Measurements from ENCODE around the gene DUSP7. TPM values are rescaled to one million over a fixed set of nuclear protein-coding genes. Genes with fewer than 3 reads are reported as not detected.

DUSP7 gene
- total RNA-seq, 1 donor from 2014 or later, result 23.5 TPM

DNA sequence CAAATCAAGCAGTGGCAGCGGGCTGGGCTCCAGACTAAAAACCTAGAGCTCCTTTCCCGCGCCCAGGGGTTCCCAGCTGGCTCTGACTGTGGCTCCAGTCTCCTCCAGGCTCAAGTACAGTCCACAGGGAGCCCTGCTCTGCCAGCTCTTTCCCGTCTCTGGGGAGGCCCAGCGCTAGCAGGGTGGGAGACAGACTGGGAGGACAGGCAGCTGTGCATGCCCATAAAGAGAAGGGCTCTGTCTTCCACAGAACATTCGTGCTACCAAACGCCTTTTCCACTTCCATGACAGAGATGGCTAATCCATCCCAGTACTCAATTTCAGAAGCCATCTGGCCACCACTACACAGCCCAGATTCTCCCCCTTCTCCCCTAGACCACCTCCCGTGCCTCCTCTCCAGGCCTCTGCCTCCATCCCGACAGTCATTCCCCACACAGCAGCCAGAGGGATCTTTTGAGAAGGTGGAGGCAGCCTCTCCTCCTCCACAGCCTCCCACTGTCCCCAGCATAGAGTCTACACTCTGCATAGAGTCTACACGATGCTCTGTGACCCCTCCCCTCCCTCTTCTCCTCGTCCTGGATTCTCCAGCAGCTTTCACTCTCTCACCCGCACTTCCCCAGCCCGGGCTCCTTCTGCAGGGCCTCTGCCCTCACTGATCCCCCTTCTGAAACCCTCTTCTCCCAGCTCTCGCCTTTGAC, 6.8 kb upstream of the DUSP7 start:
- no peaks in the 10 kb centered on the region for H3K27me3 ChIP-seq (ENCODE audit: control insufficient read depth, insufficient read depth, low read length)

DNA sequence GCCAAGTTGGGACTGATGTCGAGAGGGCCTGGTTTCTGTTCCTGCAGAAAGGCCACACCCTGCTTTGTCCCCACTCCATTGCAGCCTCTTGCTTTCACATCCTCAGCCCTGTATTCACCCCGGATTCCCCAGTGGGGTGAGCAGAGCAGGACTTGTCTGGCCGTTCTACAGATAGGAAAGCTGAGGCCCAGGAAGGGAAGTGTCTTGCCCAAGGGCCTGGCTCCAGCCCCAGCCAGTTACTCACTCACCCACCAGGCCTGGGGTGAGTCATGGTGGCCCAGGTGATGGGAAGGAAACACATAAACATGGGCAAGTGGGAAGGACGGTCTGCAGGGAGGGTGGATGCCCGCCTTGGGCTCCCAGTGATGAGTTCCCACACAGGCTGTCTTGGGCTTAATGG, 6.1 kb upstream of the DUSP7 start:
- no peak overlapping the region for H3K4me3 ChIP-seq (ENCODE audit: low read depth, low read length)
- TF ChIP-seq, protein P1, sequence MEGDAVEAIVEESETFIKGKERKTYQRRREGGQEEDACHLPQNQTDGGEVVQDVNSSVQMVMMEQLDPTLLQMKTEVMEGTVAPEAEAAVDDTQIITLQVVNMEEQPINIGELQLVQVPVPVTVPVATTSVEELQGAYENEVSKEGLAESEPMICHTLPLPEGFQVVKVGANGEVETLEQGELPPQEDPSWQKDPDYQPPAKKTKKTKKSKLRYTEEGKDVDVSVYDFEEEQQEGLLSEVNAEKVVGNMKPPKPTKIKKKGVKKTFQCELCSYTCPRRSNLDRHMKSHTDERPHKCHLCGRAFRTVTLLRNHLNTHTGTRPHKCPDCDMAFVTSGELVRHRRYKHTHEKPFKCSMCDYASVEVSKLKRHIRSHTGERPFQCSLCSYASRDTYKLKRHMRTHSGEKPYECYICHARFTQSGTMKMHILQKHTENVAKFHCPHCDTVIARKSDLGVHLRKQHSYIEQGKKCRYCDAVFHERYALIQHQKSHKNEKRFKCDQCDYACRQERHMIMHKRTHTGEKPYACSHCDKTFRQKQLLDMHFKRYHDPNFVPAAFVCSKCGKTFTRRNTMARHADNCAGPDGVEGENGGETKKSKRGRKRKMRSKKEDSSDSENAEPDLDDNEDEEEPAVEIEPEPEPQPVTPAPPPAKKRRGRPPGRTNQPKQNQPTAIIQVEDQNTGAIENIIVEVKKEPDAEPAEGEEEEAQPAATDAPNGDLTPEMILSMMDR (IDR thresholded peaks at IDR 0.05; ENCODE audit: insufficient read depth, low read length, poor library complexity, severe bottlenecking), result no peak
- H3K36me3 ChIP-seq (ENCODE audit: control insufficient read depth, insufficient read depth, low read length), result no peaks in the 10 kb centered on the region
- H3K27me3 ChIP-seq (ENCODE audit: control insufficient read depth, insufficient read depth, low read length), result no peaks in the 10 kb centered on the region
- peak; percentile 83 for DNase-seq (ENCODE audit: low read depth)

More for the DNA sequence above, 6.8 kb upstream of the DUSP7 start:
- no peak for DNase-seq (ENCODE audit: low read depth)
- Histone ChIP-seq H3K36me3 (ENCODE audit: control insufficient read depth, insufficient read depth, low read length) (no peaks in the 10 kb centered on the region), H3K4me3 (ENCODE audit: low read depth, low read length) (no peak overlapping the region)
- TF ChIP-seq, protein P1 (IDR thresholded peaks at IDR 0.05; ENCODE audit: insufficient read depth, low read length, poor library complexity, severe bottlenecking), result no peak

- H3K27me3 ChIP-seq (ENCODE audit: control insufficient read depth, insufficient read depth, low read length), result no peaks in the 10 kb centered on the region
- DNase-seq (ENCODE audit: low read depth), result no peak
- no peak overlapping the region for H3K4me3 ChIP-seq (ENCODE audit: low read depth, low read length)
- TF ChIP-seq, protein P1 (IDR thresholded peaks at IDR 0.05; ENCODE audit: insufficient read depth, low read length, poor library complexity, severe bottlenecking), result no peak
- no peaks in the 10 kb centered on the region for H3K36me3 ChIP-seq (ENCODE audit: control insufficient read depth, insufficient read depth, low read length)
Measured at GRCh38 chr3:52061121-52061910, 4.9 kb upstream of the DUSP7 start.

DNA sequence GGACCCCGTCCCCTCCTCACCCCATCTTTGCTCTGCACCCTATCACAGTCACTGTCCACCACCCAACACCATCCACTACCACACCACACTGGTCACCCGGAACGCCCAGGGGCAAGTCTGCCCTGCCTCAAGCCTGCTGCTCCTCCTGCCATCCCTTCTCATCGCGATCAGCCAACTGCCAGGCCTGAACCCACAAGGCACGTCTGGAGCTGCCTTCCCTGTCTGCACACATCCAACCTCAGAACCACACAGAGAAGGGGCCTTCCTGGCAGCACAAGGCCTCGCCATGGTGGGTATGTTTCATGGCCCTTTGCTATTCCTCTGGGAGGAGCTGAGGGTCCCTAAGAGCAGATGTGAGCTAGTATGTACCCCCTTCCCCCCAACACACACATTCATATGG, 3.4 kb upstream of the DUSP7 start:
- Histone ChIP-seq H3K27me3 (ENCODE audit: control insufficient read depth, insufficient read depth, low read length) (no peaks in the 10 kb centered on the region), H3K36me3 (ENCODE audit: control insufficient read depth, insufficient read depth, low read length) (no peaks in the 10 kb centered on the region), H3K4me3 (ENCODE audit: low read depth, low read length) (no peak overlapping the region)
- TF ChIP-seq, protein P1 (IDR thresholded peaks at IDR 0.05; ENCODE audit: insufficient read depth, low read length, poor library complexity, severe bottlenecking), result no peak
- no peak for DNase-seq (ENCODE audit: low read depth)

DNA sequence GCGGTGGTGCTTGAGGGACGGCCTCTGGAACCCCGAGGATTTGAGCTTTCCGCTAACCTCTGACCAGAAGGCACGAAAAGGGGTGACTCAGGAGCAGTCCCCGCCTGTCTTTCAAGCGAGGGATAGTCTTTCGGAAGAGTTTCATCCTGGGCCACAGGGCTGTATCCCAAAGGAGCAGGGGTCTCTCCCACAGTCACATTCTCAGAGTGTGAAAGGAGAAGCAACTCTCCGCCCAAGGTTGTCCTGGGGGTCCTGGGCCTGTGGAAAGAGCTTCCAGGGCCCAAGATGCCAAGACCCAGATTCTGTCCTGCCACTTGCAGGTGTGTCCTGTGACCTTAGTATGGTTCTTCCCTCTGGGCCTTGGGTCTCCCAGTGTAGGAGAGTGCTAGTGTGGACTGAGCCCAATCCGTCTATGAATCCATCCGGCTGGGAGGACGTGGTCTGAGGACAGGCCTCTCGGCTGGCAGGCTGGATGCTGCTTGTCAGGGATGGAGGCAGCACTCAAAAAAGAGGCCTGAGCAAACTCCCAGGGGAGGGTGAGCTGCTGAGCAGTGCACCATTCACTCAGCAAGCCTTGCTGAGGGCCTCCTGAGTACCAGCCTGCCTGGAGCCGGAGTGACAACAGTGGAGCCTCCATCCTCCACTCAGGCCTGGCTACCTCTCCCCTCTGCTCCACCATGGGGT, 1.6 kb upstream of the DUSP7 start:
- Histone ChIP-seq H3K4me3 (ENCODE audit: low read depth, low read length) (peak overlapping the region; percentile 26), H3K36me3 (ENCODE audit: control insufficient read depth, insufficient read depth, low read length) (no peaks in the 10 kb centered on the region)

More for the DNA sequence above, 1.6 kb upstream of the DUSP7 start:
- TF ChIP-seq, protein P1 (IDR thresholded peaks at IDR 0.05; ENCODE audit: insufficient read depth, low read length, poor library complexity, severe bottlenecking), result no peak
- DNase-seq (ENCODE audit: low read depth), result no peak
- no peaks in the 10 kb centered on the region for H3K27me3 ChIP-seq (ENCODE audit: control insufficient read depth, insufficient read depth, low read length)

Measured in kidney epithelial cell (primary cell).